Activated CD8-positive, alpha-beta memory T cell treated with anti-CD3 and anti-CD28 coated beads for 36 hours (primary cell): Measurements from ENCODE around the gene ZDHHC23. TPM values are rescaled to one million over a fixed set of nuclear protein-coding genes. Genes with fewer than 3 reads are reported as not detected.

ENCODE experiments used
- CTCF ChIA-PET: fragments of 350-600 bp; sonication (Branson Sonifier 250); formaldehyde crosslinking; loops from one replicate; lab custom pipeline; 2021; ENCODE audit warnings: antibody characterized with exemption; lab: Charles Lee
- POLR2A ChIA-PET: fragments of 350-600 bp; sonication (Branson Sonifier 250); formaldehyde crosslinking; loops from one replicate; lab custom pipeline; 2021; ENCODE audit warnings: antibody characterized with exemption; lab: Charles Lee
- total RNA-seq, 2 experiments: library from RNA; stranded (reverse); gene quantifications; one replicate each; pipeline ENCODE4 v1.2.3, GENCODE V29; 2021

ZDHHC23 gene
- total RNA-seq, 2 experiments from 2014 or later, result 3.9 to 4.1 TPM

- CTCF ChIA-PET, result no interaction called here
- POLR2A ChIA-PET, result no interaction called here
Measured at GRCh38 chr3:113983544-113983943, 35.7 kb downstream of the ZDHHC23 start.

GRCh38 chr3:113985541-113985940, 37.7 kb downstream of the ZDHHC23 start:
- CTCF ChIA-PET, result no interaction called here

GRCh38 chr3:114005481-114005880, 57.7 kb downstream of the ZDHHC23 start:
- ChIA-PET CTCF (no interaction called here), POLR2A (no interaction called here)

More at GRCh38 chr3:113985541-113985940, 37.7 kb downstream of the ZDHHC23 start:
- POLR2A ChIA-PET, result no interaction called here

- CTCF ChIA-PET, result no interaction called here
- POLR2A ChIA-PET, result no interaction called here
Measured at GRCh38 chr3:114011059-114011797, 63.4 kb downstream of the ZDHHC23 start.

Other genes starting within 250 kb of the ZDHHC23 start
- 100 to 1,000 TPM; 197 to 202 TPM for gene NAA50, start 201.8 kb upstream of the ZDHHC23 start, total RNA-seq
- gene ATP6V1A, start 201.0 kb upstream of the ZDHHC23 start, total RNA-seq, result 10 to 100 TPM; 50.5 to 54.5 TPM
- gene GRAMD1C, start 109.2 kb upstream of the ZDHHC23 start, total RNA-seq, result under 1 TPM; 0.21 to 0.34 TPM
- gene CCDC191, start 108.5 kb downstream of the ZDHHC23 start, total RNA-seq, result 1 to 10 TPM; 1.2 to 2.0 TPM
- 10 to 100 TPM; 44.6 to 46.5 TPM for gene QTRT2, start 108.7 kb downstream of the ZDHHC23 start, total RNA-seq
- gene DRD3, start 231.0 kb downstream of the ZDHHC23 start, total RNA-seq, result not detected